ENCODE results near the gene UBE2Q1.

Gene UBE2Q1

GRCh38 chr1:154577346-154578057 is 19.0 kb upstream of the UBE2Q1 start:
- no peak for DNase-seq (ENCODE audit: low read depth in 2 of 2, low spot score in 1 of 2)

GRCh38 chr1:154575951-154576566 is 17.6 kb upstream of the UBE2Q1 start:
- DNase-seq (ENCODE audit: low read depth in 2 of 2, low spot score in 1 of 2): no peak

- no peak for DNase-seq (ENCODE audit: low read depth in 2 of 2, low spot score in 1 of 2)
These were observed 16.9 kb upstream of the UBE2Q1 start for GRCh38 chr1:154575147-154575927.

GRCh38 chr1:154574716-154575115 is 16.3 kb upstream of the UBE2Q1 start:
- DNase-seq (ENCODE audit: low read depth in 2 of 2, low spot score in 1 of 2): no peak

DNA sequence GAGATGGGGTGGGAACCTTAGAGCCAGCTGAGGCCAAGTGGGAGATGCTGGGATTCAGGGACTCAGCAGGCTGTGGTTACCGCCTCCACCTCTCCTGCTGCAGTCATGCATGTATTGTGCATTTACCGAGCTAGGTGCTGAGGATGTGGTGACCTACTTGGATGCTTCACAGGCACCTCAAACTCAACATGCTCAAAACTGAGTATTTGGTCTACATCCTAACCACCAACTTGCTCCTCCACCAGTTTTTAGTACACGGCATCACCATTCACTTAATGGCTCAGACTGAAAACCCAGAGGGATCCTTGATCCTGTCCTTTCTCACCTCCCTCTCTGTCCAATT is 14.7 kb upstream of the UBE2Q1 start:
- no peak for DNase-seq (ENCODE audit: low read depth in 2 of 2, low spot score in 1 of 2)

- no peak for DNase-seq (ENCODE audit: low read depth in 2 of 2, low spot score in 1 of 2)
These were observed 14.2 kb upstream of the UBE2Q1 start for GRCh38 chr1:154572468-154573167.

- no peak for DNase-seq (ENCODE audit: low read depth in 2 of 2, low spot score in 1 of 2)
These were observed 13.5 kb upstream of the UBE2Q1 start for GRCh38 chr1:154571964-154572288.

DNA sequence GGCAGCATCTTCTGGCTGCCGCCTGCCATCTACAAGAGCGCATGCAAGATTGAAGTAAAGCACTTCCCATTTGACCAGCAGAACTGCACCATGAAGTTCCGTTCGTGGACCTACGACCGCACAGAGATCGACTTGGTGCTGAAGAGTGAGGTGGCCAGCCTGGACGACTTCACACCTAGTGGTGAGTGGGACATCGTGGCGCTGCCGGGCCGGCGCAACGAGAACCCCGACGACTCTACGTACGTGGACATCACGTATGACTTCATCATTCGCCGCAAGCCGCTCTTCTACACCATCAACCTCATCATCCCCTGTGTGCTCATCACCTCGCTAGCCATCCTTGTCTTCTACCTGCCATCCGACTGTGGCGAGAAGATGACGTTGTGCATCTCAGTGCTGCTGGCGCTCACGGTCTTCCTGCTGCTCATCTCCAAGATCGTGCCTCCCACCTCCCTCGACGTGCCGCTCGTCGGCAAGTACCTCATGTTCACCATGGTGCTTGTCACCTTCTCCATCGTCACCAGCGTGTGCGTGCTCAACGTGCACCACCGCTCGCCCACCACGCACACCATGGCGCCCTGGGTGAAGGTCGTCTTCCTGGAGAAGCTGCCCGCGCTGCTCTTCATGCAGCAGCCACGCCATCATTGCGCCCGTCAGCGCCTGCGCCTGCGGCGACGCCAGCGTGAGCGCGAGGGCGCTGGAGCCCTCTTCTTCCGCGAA is 12.9 kb upstream of the UBE2Q1 start:
- DNase-seq (ENCODE audit: low read depth in 2 of 2, low spot score in 1 of 2): no peak

DNA sequence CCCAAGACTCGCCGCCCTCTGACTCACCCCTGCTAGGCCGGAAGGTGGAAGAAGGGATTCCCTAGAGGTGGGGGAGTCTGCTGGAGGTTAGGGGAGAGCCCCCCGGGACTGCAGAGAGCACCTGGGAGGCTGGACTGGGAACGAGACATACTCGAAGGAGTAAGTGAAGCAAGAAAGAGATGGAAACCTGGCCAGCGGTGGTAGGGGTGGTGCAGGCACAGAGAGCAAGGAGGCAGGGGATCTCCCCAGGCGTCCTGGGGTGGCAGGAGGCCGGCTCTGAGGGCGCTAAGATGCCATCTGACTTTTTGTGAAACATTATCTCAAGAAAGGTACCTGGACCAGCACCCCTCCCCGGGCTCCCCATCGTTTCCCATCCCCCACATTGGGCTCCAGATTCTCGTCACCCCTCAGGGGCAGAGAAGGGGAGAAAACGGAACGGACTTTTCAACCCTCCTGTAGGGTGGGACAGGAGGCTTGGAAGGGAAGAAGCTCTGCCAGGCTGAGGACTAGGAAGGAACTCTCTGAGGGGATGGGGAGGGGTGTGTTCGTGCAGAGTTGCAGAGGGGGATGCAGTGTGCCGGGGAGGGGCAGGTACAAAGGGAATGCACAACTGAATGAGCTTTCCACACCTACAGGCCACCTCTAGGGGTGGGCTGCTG is 9.8 kb upstream of the UBE2Q1 start:
- DNase-seq (ENCODE audit: low read depth in 2 of 2, low spot score in 1 of 2): no peak

GRCh38 chr1:154567386-154568156 is 9.1 kb upstream of the UBE2Q1 start, which contains the start of gene CHRNB2:
Gene CHRNB2, plus strand, starts transcription at chr1:154567778. Its CDS starts 267 bp downstream, at chr1:154568045.
- peak; percentile 26 for DNase-seq (ENCODE audit: low read depth in 2 of 2, low spot score in 1 of 2)

DNA sequence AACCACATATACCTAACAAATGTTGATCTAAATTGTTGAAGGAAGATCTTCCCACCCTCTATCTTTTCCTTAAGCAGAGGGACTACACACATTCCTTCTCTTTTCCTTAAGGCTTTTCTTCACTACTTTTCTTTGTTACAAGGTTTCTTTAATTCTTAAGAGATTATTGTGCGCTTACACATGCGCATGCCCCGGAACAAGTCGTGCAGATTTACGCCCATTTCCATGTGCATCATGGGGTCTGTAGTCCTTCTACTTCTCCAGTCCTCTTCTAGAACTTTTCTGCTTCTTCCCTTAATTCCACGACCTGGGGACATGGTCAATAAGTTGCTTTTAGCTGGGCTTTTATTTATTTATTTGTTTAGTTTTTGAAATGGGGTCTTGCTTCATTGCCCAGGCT is 7.4 kb upstream of the UBE2Q1 start:
- no peak for DNase-seq (ENCODE audit: low read depth in 2 of 2, low spot score in 1 of 2)

DNA sequence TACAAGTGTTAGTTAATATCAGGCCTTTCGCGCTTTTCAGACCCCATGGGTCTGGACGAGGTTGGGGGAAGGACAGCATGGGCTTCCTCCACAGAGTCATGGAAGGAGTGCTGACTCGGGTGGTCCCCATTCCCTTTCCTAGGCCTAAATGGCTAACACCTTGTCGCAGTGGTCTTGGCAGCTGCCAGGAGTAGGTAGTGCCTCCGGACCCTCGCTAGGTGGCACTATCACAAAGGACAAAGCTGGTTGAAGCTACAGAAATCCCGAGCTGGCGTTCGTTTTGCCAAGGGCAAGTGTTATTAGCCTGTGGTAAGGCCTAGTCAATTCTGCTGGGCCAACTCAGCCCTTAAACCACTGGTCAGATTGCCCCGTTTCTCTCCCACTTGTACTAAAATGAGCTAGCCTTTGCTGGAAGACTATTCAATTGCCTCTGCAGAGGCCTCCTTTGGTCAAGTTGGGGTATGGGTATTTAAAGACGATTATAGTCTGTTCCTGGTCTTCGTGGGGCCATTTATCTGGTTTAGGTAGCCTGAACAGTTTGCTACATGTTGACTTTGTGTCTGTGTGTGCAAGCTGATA is 1.1 kb upstream of the UBE2Q1 start:
- peak; percentile 46 to 68 for DNase-seq (ENCODE audit: low read depth in 2 of 2, low spot score in 1 of 2)

DNA sequence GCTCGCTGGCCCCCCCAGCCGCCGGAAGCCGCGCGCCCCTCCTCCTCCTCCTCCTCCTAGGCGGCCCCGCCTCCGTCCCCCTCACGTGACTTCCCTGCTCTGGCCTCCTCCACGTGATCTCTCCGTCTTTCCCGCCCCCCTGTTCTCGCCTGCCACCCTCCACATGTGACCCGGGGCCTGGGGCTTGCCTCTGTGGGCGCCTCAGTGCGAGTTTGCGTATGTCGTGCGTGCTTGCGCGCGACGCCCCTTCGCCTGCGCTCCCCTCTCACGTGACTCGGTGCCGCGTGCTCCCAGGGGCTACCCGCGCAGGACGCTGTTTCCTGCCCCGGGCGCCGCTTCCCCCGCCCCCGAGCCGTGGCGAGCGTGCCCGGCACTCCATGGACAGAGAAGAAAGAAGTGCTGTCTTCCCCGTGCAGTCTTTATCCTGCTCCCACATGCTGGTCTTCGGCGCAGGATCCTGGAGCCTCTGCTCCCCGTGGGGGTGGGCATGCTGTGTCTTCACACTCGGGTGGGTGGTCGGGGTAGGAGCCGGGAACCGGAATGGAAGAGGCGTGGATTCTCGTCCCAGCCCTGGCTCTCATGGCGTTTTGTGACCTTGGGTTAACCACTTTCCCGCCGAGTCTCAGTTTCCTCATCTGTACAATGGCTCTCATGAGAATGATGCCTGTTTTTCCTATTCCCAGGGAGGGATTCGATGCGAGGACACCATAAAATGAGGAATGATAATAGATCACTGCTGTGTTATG is 431 bp upstream of the UBE2Q1 start:
- peak; percentile 97 to 99 for DNase-seq (ENCODE audit: low read depth in 2 of 2, low spot score in 1 of 2)

- DNase-seq (ENCODE audit: low read depth in 2 of 2, low spot score in 1 of 2): no peak
These were observed 1.1 kb downstream of the UBE2Q1 start for GRCh38 chr1:154557248-154557938.

- no peak for DNase-seq (ENCODE audit: low read depth in 2 of 2, low spot score in 1 of 2)
These were observed 2.0 kb downstream of the UBE2Q1 start for GRCh38 chr1:154556422-154556821.

DNA sequence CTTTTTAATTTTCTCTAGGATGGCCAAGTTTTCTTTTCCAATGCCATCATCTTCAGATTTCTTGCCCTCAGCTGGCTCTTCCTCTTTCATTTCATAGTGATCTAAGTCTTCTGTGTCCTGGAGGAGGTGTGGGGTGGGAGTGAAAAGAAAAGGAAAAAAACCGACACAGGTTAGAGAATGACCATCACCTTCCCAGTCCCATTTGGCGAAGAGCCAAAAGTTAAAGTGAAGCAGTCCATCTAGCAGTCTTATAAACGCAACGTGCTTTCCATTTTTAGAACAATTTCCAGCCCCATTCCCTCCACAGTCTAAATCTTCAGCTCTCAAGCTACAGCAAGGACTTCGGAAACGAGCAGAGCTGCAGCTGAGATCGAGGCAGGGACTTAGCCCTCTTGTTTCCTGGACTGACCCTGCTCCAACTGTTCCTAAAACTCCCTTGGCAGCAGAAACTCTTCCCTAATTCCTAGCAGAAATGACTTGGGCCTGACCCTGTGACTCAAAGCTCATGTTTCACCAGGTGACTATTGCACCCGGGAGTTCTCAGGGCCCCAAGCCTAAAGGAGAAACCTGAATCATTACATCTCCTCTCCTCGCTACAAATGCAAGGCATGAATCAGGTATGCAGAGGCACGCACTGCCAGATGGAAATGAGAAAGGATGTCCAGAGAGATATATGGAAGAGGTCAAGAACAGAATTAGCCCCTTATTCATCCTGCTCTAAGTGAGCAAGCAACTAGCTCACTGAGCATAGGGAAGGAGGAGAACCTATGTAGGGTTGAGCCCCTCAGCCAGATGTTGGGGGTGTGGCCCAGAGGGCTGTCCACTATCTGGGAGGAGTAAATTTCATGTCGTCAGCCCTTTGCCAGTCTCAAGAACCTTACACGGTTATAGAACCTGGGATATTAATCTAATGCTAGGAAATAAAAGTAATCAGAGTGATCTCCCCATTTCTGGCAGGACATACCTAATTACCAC is 5.1 kb downstream of the UBE2Q1 start:
- no peak for DNase-seq (ENCODE audit: low read depth in 2 of 2, low spot score in 1 of 2)

DNA sequence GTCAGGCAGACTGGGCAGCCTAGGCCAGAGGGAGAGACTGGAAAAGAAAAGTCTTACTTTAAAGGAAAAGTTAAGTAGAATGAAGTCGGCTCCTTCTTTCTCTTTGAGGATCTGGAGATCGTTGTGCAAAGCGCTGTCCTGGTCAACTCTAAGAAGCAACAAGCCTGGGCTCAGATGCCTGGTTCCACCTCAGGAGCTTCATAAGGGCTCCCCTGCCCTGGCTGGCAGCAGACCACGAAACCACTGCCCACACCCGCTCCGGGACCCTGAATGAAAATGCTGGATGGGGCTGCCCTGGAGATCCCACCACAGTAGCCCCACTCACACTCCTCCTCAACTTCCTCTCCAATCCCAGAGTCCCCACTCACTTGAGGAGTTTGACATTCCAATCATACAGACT is 6.4 kb downstream of the UBE2Q1 start:
- DNase-seq (ENCODE audit: low read depth in 2 of 2, low spot score in 1 of 2): no peak
